HG02798 (cell line): ENCODE results near the gene SLC50A1.
A peak's percentile ranks its signal among the peaks of the same experiment; 100 is the strongest.

Experiments
- ATAC-seq: cut with Tn5 transposase; IDR thresholded peaks from one replicate; pipeline ENCODE4 v1.9.1; 2021; ENCODE audit warnings: mild to moderate bottlenecking; ENCODE audit not compliant: unreplicated experiment, poor library complexity

SLC50A1 gene

GRCh38 chr1:155135415-155136028 lies at the start of gene SLC50A1:
SLC50A1 (plus strand) TSS chr1:155135852; CDS start chr1:155135912, 60 bp downstream.
- ATAC-seq, result peak; percentile 82

DNA sequence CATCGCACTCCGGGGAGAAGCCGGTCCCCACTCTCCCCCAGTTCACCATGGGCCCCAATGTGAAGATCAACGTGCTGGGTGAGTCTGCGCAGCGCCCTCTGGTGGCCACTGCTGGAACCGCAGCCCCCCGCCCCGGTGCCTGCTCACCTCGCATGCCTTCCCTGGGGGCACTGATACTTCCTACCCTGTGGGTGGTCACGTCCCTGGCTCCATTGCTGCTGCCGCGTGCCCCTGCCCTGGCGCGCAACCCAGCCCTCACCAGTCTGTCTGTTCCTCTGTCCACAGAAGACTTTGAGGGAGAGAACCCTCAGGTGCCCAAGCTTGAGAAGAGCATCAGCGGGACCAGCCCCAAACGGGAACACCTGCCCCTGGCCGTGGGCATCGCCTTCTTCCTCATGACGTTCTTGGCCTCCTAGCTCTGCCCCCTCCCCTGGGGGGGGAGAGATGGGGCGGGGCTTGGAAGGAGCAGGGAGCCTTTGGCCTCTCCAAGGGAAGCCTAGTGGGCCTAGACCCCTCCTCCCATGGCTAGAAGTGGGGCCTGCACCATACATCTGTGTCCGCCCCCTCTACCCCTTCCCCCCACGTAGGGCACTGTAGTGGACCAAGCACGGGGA lies 49.4 kb upstream of the SLC50A1 start:
- no peak for ATAC-seq

DNA sequence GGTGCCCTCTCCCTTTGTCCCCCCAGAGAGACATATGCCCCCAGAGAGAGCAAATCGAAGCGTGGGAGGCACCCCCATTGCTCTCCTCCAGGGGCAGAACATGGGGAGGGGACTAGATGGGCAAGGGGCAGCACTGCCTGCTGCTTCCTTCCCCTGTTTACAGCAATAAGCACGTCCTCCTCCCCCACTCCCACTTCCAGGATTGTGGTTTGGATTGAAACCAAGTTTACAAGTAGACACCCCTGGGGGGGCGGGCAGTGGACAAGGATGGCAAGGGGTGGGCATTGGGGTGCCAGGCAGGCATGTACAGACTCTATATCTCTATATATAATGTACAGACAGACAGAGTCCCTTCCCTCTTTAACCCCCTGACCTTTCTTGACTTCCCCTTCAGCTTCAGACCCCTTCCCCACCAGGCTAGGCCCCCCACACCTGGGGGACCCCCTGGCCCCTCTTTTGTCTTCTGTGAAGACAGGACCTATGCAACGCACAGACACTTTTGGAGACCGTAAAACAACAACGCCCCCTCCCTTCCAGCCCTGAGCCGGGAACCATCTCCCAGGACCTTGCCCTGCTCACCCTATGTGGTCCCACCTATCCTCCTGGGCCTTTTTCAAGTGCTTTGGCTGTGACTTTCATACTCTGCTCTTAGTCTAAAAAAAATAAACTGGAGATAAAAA lies 48.7 kb upstream of the SLC50A1 start:
- ATAC-seq, result no peak

DNA sequence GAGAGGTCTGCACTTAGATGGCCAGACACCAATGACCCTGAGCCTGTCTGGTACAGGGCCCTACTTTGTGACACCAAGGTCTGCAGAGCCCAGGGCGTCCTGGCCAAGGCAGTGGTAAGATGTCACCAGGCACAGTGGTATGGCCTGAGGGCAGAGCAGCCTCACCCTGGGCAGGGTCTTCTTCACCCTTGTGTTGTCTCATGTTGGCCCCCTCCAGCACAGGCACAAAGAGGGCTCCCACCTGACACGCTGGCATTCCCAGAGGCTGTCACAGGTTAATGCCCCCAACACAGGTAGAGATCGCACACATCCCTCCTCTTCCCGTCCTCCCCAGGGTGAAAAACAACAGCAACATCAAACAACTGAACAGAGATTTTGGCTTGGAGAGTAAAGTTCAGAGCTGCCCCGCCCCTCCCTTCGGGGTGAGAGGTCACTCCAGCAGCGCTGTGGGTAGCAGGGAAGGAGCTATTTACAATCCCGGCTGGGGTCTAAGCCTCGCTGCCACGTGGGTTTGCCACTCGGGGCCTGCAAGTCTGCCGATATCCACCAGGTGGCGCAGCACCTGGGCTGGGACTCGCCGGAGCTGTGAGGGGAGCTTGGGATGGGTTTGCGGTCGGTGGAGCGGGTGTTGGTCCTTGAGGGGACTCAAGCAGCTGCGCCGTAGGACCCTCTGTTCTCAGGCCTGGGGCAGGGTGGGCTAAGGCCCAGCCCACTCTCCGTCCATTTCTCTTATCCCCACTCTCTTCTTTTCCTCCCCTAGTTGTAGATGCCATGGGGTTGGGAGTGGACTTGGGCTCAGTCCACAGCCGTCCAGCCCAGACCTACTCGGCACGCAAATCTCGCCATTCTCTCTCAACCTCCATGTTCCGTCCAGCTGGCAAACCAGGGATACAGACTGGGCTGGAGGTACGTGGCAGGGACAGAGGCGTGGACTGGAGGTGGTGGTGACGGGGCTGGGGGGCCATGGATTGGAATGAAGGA lies 44.3 kb upstream of the SLC50A1 start:
- peak; percentile 64 for ATAC-seq

DNA sequence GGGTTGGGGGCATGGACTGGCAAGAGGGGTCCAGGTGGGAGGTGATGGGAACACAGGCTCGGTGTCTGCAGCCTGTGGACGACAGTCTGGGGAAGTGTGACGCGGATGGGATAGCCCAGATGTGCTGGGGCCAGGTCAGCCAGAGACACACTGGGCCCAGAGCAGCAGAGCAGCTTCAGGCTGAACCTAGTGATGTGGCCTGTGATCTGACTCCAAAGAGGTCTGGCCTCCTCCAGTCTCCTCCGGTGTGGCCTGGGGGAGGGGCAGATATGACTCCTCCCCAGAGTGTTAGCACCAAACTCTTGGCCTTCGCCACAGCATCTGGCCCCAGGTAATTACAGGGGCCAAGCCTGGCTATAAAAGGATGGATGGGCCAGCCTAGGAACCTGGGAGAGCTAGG lies 43.5 kb upstream of the SLC50A1 start:
- no peak for ATAC-seq

GRCh38 chr1:155092641-155093040 lies 43.0 kb upstream of the SLC50A1 start:
- ATAC-seq, result no peak

DNA sequence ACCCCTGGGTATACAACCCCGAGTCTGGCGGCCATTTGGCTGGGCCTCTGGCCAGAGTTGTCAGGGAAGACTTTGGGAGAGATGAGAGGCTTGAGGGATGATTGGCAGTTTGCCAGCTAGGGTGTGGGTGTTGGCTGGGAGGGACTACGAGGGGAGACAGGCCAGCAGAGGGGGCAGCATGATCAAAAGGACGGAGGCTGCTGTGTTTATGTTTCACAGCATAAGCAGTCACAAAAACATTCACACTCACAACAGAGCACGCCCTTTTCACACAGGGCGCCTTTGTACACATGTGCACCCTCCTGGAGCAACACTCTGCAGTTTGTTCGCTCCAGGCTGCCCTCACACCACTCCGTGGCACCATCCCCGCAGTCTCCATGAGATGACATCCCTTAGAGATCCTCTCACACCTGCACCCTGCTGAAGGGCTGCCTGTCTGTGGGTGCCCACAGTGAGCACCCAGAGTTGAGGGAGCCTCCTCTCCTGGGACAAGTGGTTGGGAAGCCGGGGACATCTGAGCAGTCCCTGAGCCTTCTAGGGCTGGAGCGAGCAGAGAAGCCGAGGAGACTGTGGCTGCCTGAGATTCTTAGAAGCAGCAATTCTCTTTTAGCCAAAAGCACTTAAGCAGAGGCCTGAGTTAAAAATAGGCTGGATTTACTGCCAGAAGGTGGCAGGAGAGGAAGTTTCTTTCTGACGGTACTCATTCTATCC lies 41.6 kb upstream of the SLC50A1 start:
- no peak for ATAC-seq

- no peak for ATAC-seq
Observed at GRCh38 chr1:155094622-155094948, 41.1 kb upstream of the SLC50A1 start.

- ATAC-seq, result no peak
Observed at GRCh38 chr1:155099331-155099730, 36.3 kb upstream of the SLC50A1 start.

- ATAC-seq, result no peak
Observed at GRCh38 chr1:155103325-155103724, 32.3 kb upstream of the SLC50A1 start.

DNA sequence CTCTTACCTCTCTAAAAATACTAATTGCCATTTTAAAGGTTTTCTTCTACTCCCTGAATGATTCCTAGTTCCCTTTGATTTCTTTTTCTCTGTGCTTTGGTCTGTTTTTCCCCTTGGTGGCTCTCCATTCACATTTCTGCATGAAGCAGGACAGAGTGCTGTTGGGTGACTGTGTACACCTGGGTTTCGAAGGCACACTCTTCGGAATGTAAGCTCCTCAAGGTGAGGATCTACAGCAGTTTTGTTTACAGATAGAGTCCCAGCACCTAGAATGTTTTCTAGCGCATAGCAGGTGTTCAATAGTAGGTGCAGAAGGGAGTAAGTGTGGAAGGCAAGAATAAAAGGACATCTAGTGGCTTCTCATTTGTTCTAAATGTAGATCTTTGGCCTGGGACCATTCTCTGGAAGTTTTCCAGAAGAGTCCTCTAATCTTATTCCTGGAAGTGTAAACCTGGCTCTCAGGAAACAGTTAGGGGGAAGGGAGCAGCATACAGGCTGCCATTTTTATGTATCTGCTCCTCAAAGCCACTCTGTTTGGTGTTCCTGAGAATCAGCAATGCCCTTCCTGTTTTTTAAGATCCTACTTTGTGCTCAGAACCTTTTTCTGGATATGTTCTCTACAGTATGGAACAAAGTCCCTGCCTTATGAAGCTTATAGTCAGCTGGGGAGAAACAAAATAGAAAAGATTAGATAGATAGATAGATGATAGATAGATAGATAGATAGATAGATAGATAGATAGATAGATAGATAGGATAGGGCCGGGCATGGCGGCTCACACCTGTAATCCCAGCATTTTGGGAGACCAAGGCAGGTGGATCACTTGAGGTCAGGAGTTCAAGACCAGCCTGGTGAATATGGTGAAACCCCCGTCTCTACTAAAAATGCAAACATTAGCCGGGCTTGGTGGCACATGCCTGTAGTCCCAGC lies 30.8 kb upstream of the SLC50A1 start:
- no peak for ATAC-seq

DNA sequence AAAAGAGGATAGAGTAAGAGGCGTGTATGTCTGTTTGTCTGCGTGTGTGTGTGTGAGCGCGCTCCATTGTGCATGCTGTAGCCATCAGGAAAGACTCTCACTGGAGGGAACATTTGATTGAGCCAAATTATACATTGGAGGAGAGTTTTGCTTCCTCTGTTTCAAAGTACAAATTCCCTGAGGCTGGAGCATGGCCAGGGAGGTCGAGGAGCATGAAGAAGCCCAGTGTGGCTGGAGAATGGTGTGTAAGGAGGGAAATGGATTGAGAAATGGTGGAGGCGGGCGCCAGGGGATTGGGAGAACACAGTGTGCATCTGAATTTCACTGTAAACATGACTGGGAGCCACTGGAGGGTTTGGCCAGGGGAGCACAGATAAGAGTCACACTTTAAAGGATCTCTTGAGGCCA lies 30.0 kb upstream of the SLC50A1 start:
- no peak for ATAC-seq

GRCh38 chr1:155106862-155107261 lies 28.8 kb upstream of the SLC50A1 start:
- ATAC-seq, result no peak

GRCh38 chr1:155107309-155108264 lies 28.1 kb upstream of the SLC50A1 start:
- ATAC-seq, result no peak

- ATAC-seq, result no peak
Observed at GRCh38 chr1:155108296-155108695, 27.4 kb upstream of the SLC50A1 start.

DNA sequence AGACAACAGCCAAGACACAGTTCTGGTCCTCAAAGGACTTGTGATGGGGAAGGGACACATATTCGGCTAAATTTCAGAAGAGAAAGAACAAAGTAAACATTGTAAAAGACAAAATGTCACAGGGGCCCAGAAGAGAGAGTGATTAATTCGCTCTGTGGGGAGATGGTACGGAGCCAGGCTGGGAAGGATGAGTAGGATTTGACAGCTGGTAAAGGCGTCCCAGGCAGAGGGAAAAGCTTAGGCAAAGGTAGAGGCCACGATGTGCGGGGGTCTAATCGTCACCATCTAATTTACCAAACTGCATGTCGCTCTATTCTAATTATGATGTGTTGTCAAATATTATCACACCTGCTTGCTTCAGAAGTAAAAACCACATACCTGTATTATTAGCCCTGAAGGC lies 25.3 kb upstream of the SLC50A1 start:
- ATAC-seq, result no peak

DNA sequence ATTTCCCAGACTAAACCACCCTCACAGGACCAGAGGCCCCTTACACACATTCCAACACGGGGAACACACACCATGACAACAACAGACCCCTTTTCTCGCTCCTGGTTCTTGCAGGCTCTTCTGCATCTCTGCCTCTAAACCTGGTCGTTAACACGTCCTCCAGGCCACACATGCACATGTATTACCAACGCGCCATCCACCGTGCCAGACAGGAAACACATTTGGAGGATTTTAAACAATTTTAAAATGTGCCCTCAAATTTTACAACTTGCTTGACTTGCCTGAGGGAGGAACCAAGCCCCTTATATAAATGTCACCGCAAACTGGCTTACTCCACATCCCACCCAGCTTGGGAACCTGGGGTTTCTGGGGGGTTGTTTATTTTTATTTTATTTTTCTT lies 24.8 kb upstream of the SLC50A1 start:
- ATAC-seq, result no peak

DNA sequence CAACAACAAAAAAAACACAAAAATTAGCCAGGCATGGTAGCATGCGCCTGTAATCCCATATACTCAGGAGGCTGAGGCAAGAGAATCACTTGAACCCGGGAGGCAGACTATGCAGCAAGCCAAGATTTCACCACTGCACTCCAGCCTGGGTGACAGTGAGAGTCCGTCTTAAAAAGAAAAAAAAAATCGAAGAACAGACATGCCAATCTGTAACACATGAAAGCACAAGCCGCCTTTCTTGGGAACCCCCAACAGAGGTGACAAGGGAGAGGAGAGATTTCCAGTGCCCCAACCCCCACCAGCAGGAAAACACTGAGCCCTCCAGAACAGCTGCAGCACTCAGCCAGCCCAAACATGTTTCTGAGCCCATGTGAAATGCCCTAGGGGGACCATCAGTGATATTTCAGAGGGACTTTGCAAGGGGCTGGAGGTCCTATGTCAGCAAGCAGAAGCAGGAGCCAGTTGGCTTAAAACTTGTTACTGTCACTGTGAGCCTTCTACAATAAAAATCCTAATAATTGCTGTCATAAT lies 22.1 kb upstream of the SLC50A1 start:
- ATAC-seq, result no peak
